Colonic mucosa (tissue), 4 donors: ENCODE data around the gene OR2A7. TPM values are rescaled to one million over a fixed set of nuclear protein-coding genes. Genes with fewer than 3 reads are reported as not detected.
"Not testable (repeated sequence)": the region's sequence is repeated elsewhere in the genome, so short reads cannot be mapped to it uniquely, and the experiment has no call there.

ENCODE experiments used
- DNase-seq: peaks from one replicate; pipeline ENCODE4 v3.0.0-alpha.2; 2020
- H3K27ac ChIP-seq: fragments of 200-600 bp; one replicate; pipeline ENCODE4 v1.8.0; 2021
- H3K27me3 ChIP-seq: fragments of 200-600 bp; one replicate; pipeline ENCODE4 v1.8.0; 2021
- H3K36me3 ChIP-seq: fragments of 200-600 bp; one replicate; pipeline ENCODE4 v1.8.0; 2021
- H3K4me1 ChIP-seq: fragments of 200-600 bp; one replicate; pipeline ENCODE4 v1.8.0; 2021; ENCODE audit warnings: mild to moderate bottlenecking
- H3K4me3 ChIP-seq: fragments of 200-600 bp; one replicate; pipeline ENCODE4 v1.8.0; 2021
- H3K9ac ChIP-seq, 2 donors: one replicate each; pipeline ENCODE4 v1.7.0; 2013; ENCODE audit warnings: control low read depth in 2 of 2, low read depth in 2 of 2, low read length in 2 of 2
- H3K9me3 ChIP-seq: fragments of 200-600 bp; one replicate; pipeline ENCODE4 v1.8.0; 2021
- intact Hi-C: fragments of 100-400 bp; cut with DNase I; formaldehyde crosslinking; loops from one replicate; pipeline ENCODE4 v1.14.1; 2022
- total RNA-seq, 2 donors: library from RNA; stranded (reverse); fragmentation: NEBNext Ultra II Directional in 1 of 2; extraction: Animal tissue kit (Norgen Biotek cat#: 25700) in 1 of 2; gene quantifications; one replicate each; pipeline ENCODE4 v1.2.1, GENCODE V29; 2021
- donor health status: healthy.
- donor health status: DM: no; HTN: no; CAD: no.
- donor health status: DM: no; HTN: no; CAD: no.

The OR2A7 gene
- 10 to 100 TPM; 10.7 to 13.1 TPM for total RNA-seq

- DNase-seq, H3K9me3 ChIP-seq, H3K27me3 ChIP-seq, H3K27ac ChIP-seq, intact Hi-C loops, H3K9ac ChIP-seq, H3K4me1 ChIP-seq, H3K4me3 ChIP-seq, H3K36me3 ChIP-seq: not testable (repeated sequence)
Measured at GRCh38 chr7:144264692-144265091, at the start of gene OR2A7. Gene OR2A7 (minus strand): TSS chr7:144264792. CDS start chr7:144259628, 5,164 bp downstream.

GRCh38 chr7:144311872-144312469 lies 47.4 kb upstream of the OR2A7 start, which contains the start of gene OR2A1:
Gene OR2A1 (plus strand): TSS chr7:144312419. CDS start chr7:144318125, 5,706 bp downstream.
- H3K36me3 ChIP-seq, DNase-seq, H3K4me3 ChIP-seq, H3K27ac ChIP-seq, intact Hi-C loops, H3K27me3 ChIP-seq, H3K9ac ChIP-seq, H3K9me3 ChIP-seq, H3K4me1 ChIP-seq: not testable (repeated sequence)

- H3K9ac ChIP-seq, H3K36me3 ChIP-seq, DNase-seq, intact Hi-C loops, H3K27ac ChIP-seq, H3K27me3 ChIP-seq, H3K4me1 ChIP-seq, H3K9me3 ChIP-seq, H3K4me3 ChIP-seq: not testable (repeated sequence)
Measured at GRCh38 chr7:144311218-144311617, 46.6 kb upstream of the OR2A7 start.

GRCh38 chr7:144309702-144310101 lies 45.1 kb upstream of the OR2A7 start:
- H3K27me3 ChIP-seq, H3K9ac ChIP-seq, H3K4me3 ChIP-seq, H3K4me1 ChIP-seq, intact Hi-C loops, H3K36me3 ChIP-seq, H3K9me3 ChIP-seq, DNase-seq, H3K27ac ChIP-seq: not testable (repeated sequence)

- H3K9ac ChIP-seq, intact Hi-C loops, DNase-seq, H3K9me3 ChIP-seq, H3K36me3 ChIP-seq, H3K27ac ChIP-seq, H3K4me1 ChIP-seq, H3K27me3 ChIP-seq, H3K4me3 ChIP-seq: not testable (repeated sequence)
Measured at GRCh38 chr7:144305156-144305555, 40.6 kb upstream of the OR2A7 start.

GRCh38 chr7:144303607-144304006 lies 39.0 kb upstream of the OR2A7 start:
- H3K27me3 ChIP-seq, result not testable (repeated sequence)

GRCh38 chr7:144302578-144303303 lies 38.1 kb upstream of the OR2A7 start:
- H3K4me3 ChIP-seq, H3K9ac ChIP-seq, H3K27ac ChIP-seq, H3K9me3 ChIP-seq, H3K36me3 ChIP-seq, intact Hi-C loops, H3K4me1 ChIP-seq, H3K27me3 ChIP-seq, DNase-seq: not testable (repeated sequence)

More at GRCh38 chr7:144303607-144304006, 39.0 kb upstream of the OR2A7 start:
- H3K27ac ChIP-seq, H3K9ac ChIP-seq, DNase-seq, H3K4me3 ChIP-seq, H3K4me1 ChIP-seq, H3K9me3 ChIP-seq, intact Hi-C loops, H3K36me3 ChIP-seq: not testable (repeated sequence)

GRCh38 chr7:144293794-144294499 lies 29.4 kb upstream of the OR2A7 start:
- H3K4me3 ChIP-seq, intact Hi-C loops, H3K9me3 ChIP-seq, H3K27me3 ChIP-seq, H3K27ac ChIP-seq, H3K36me3 ChIP-seq, H3K9ac ChIP-seq, H3K4me1 ChIP-seq: not testable (repeated sequence)
- peak; percentile 52 for DNase-seq

- H3K9me3 ChIP-seq, H3K27me3 ChIP-seq, intact Hi-C loops, DNase-seq, H3K36me3 ChIP-seq, H3K4me1 ChIP-seq, H3K27ac ChIP-seq, H3K4me3 ChIP-seq, H3K9ac ChIP-seq: not testable (repeated sequence)
Measured at GRCh38 chr7:144292384-144293161, 28.0 kb upstream of the OR2A7 start.

GRCh38 chr7:144291607-144292006 lies 27.0 kb upstream of the OR2A7 start:
- intact Hi-C loops, H3K36me3 ChIP-seq, H3K4me3 ChIP-seq, H3K27me3 ChIP-seq, DNase-seq, H3K9me3 ChIP-seq, H3K27ac ChIP-seq, H3K9ac ChIP-seq, H3K4me1 ChIP-seq: not testable (repeated sequence)

GRCh38 chr7:144287171-144287784 lies 22.7 kb upstream of the OR2A7 start:
- intact Hi-C loops, H3K4me3 ChIP-seq, H3K27ac ChIP-seq, DNase-seq, H3K4me1 ChIP-seq, H3K9me3 ChIP-seq, H3K36me3 ChIP-seq, H3K27me3 ChIP-seq, H3K9ac ChIP-seq: not testable (repeated sequence)

- not testable (repeated sequence) for H3K9me3 ChIP-seq, H3K36me3 ChIP-seq, H3K4me1 ChIP-seq
Measured at GRCh38 chr7:144283716-144284115, 19.1 kb upstream of the OR2A7 start.

More at GRCh38 chr7:144283716-144284115, 19.1 kb upstream of the OR2A7 start:
- H3K4me3 ChIP-seq, intact Hi-C loops, H3K27me3 ChIP-seq, DNase-seq, H3K9ac ChIP-seq, H3K27ac ChIP-seq: not testable (repeated sequence)
